ENCODE results near the gene TMEM184C.

DNA sequence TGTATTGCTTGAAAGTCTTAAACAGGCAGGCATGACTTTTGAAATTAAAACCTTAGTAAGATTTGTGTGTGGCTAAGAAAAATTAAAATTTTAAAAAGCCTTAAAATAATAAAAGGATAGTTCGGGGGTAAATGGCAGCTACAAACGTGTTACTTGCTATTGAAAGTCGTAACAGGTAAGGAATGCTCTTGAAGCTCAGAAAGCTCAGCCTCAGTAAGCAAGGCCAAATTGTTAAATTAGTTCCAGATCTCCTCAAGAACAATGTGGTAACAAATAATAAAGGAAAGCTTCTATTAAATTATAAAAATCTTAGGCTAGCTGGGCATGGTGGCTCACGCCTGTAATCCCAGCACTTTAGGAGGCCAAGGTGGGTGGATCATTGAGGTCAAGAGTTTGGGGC lies 41.3 kb downstream of the TMEM184C start:
- TF ChIP-seq, protein P1, sequence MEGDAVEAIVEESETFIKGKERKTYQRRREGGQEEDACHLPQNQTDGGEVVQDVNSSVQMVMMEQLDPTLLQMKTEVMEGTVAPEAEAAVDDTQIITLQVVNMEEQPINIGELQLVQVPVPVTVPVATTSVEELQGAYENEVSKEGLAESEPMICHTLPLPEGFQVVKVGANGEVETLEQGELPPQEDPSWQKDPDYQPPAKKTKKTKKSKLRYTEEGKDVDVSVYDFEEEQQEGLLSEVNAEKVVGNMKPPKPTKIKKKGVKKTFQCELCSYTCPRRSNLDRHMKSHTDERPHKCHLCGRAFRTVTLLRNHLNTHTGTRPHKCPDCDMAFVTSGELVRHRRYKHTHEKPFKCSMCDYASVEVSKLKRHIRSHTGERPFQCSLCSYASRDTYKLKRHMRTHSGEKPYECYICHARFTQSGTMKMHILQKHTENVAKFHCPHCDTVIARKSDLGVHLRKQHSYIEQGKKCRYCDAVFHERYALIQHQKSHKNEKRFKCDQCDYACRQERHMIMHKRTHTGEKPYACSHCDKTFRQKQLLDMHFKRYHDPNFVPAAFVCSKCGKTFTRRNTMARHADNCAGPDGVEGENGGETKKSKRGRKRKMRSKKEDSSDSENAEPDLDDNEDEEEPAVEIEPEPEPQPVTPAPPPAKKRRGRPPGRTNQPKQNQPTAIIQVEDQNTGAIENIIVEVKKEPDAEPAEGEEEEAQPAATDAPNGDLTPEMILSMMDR (IDR thresholded peaks at IDR 0.05), result no peak
- TF ChIP-seq POLR2AphosphoS5 (IDR thresholded peaks at IDR 0.05), result no peak
